Transverse colon (tissue), 4 donors: ENCODE results near the gene CECR2. TPM values are rescaled to one million over a fixed set of nuclear protein-coding genes. Genes with fewer than 3 reads are reported as not detected.

Experiments used
- DNase-seq: peaks from one replicate; pipeline ENCODE4 v3.0.0-alpha.2; 2019
- H3K27ac ChIP-seq, 4 donors: fragments of 200-600 bp; sonication (generic); 2 replicates each; pipeline ENCODE4 v1.5.1; 2016 to 2018; ENCODE audit warnings: inconsistent platforms in 4 of 4
- H3K27me3 ChIP-seq: fragments of 200-600 bp; sonication (generic); 2 replicates; pipeline ENCODE4 v1.5.1; 2017; ENCODE audit warnings: inconsistent platforms
- H3K36me3 ChIP-seq, 4 donors: fragments of 200-600 bp; sonication (generic); 2 replicates each; pipeline ENCODE4 v1.5.1; 2017 to 2019; ENCODE audit warnings: inconsistent platforms in 4 of 4
- H3K4me1 ChIP-seq, 4 donors: fragments of 200-600 bp; sonication (generic); 2 replicates each; pipeline ENCODE4 v1.5.1; 2017 to 2020; ENCODE audit warnings: inconsistent platforms in 4 of 4
- H3K4me3 ChIP-seq, 4 donors: fragments of 200-600 bp; sonication (generic); 1 replicate in 1 of 4; 2 replicates in 3 of 4; pipeline versions ENCODE4 v1.5.1 to v1.6.1; 2017 to 2019; ENCODE audit warnings: inconsistent platforms in 4 of 4
- H3K9me3 ChIP-seq, 2 donors: fragments of 200-600 bp; sonication (generic); 2 replicates each; pipeline ENCODE4 v1.5.1; 2017 to 2019; ENCODE audit warnings: inconsistent platforms in 2 of 2
- EP300 ChIP-seq: sonication (generic); formaldehyde crosslinking; IDR thresholded peaks from one replicate; pipeline ENCODE4 v1.6.1; 2017; ENCODE audit warnings: antibody characterized with exemption, low read depth
- POLR2A ChIP-seq: fragments of 450-650 bp; IDR thresholded peaks from one replicate; pipeline ENCODE4 v1.6.1; 2016; ENCODE audit warnings: antibody characterized with exemption, mild to moderate bottlenecking, moderate library complexity
- POLR2AphosphoS5 ChIP-seq, 3 donors: sonication (generic); formaldehyde crosslinking; IDR thresholded peaks; one replicate each; pipeline ENCODE4 v1.6.1; 2016; ENCODE audit warnings: antibody characterized with exemption in 3 of 3
- WGBS, 2 donors: methylation state at CpG; one replicate each; pipeline ENCODE4 v1.1.5; 2018; ENCODE audit warnings: low coverage in 1 of 2; 5-methylcytosine and 5-hydroxymethylcytosine counted together
- in situ Hi-C, 4 donors: fragments of 200-750 bp; cut with MboI; loops; one replicate each; pipeline versions ENCODE4 v1.15.0 to v1.15.1; 2017; ENCODE audit warnings: low sequenced_read_pairs in 3 of 4, low pct_ligation_motif_present in 1 of 4, low pct_unique_long_range_greater_than_20kb in 1 of 4
- intact Hi-C: fragments of 100-400 bp; cut with DNase I; formaldehyde crosslinking; loops from one replicate; pipeline ENCODE4 v1.15.1; 2023; ENCODE audit warnings: low total_unique reads
- total RNA-seq, 4 donors: library from RNA; depleted of rRNA; stranded (reverse); fragments of >200 nt; gene quantifications; one replicate each; pipeline ENCODE4 v1.1.0, GENCODE V29; 2016
- TF ChIP-seq, protein P1 (sequence below), 5 experiments: fragments of 200-600 bp in 3 of 5; fragments of 450-650 bp in 2 of 5; sonication (generic) in 3 of 5; IDR thresholded peaks; 1 replicate in 2 of 5; 2 replicates in 3 of 5; pipeline ENCODE4 v1.5.1; 2016 to 2017; ENCODE audit warnings: antibody characterized with exemption in 5 of 5, inconsistent platforms in 3 of 5, mild to moderate bottlenecking in 2 of 5, moderate library complexity in 1 of 5

CECR2 gene
- total RNA-seq, result under 1 TPM in 3 of 4 donors, not detected in 1; 0.14 to 0.64 (median 0.60) TPM

DNA sequence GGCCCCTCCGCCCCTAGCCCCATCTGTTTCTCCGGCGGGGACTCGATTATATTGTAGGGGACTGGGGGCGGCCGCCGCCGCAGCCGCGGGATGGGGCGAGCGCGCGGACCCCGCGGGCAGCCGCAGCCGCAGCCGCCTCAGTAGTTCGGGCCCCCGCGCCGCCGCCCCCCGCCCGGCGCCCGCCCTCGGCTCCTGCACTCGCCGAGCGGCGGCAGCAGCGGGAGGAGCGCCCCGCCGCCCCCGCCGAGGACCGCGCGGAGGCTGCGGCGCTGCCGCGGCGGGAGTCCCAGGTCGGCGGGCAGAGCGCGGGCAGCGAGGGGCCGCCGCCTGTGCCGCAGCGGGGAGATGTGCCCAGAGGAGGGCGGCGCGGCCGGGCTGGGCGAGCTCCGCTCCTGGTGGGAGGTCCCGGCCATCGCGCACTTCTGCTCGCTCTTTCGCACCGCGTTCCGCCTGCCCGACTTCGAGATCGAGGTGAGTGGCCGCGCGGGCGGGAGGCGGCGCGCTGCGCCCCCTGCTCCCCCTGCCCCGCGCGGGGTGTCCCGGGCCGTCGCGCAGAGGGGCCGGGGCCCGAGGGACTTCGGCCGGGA is at the start of gene CECR2:
Gene CECR2, plus strand, starts transcription at position 22 of the 587 bp plus-strand sequence. Its CDS starts 324 bp downstream, at position 346.
- in situ Hi-C loops, result loop anchor here in 1 of 4 donors (25.0 kb wide), 1 partner anchor 307 kb away; no protein-coding TSS in a partner anchor

GRCh38 chr22:17319546-17319945 is 49.7 kb upstream of the CECR2 start:
- Histone ChIP-seq H3K36me3 (no peaks in the 10 kb centered on the region), H3K4me3 (no peak overlapping the region), H3K9me3 (no peaks in the 10 kb centered on the region), H3K27ac (no peak overlapping the region), H3K4me1 (no peaks in the 10 kb centered on the region), H3K27me3 (no peaks in the 10 kb centered on the region)
- no peak for DNase-seq
- TF ChIP-seq POLR2A (no peak), EP300 (no peak), POLR2AphosphoS5 (IDR thresholded peaks at IDR 0.05) (no peak)
- TF ChIP-seq, protein P1, sequence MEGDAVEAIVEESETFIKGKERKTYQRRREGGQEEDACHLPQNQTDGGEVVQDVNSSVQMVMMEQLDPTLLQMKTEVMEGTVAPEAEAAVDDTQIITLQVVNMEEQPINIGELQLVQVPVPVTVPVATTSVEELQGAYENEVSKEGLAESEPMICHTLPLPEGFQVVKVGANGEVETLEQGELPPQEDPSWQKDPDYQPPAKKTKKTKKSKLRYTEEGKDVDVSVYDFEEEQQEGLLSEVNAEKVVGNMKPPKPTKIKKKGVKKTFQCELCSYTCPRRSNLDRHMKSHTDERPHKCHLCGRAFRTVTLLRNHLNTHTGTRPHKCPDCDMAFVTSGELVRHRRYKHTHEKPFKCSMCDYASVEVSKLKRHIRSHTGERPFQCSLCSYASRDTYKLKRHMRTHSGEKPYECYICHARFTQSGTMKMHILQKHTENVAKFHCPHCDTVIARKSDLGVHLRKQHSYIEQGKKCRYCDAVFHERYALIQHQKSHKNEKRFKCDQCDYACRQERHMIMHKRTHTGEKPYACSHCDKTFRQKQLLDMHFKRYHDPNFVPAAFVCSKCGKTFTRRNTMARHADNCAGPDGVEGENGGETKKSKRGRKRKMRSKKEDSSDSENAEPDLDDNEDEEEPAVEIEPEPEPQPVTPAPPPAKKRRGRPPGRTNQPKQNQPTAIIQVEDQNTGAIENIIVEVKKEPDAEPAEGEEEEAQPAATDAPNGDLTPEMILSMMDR (IDR thresholded peaks at IDR 0.05), result no peak
- in situ Hi-C loops (no loop called here), intact Hi-C loops (no loop called here)
- 26 to 48% methylated on average over 5 of the region's 5 CpGs for WGBS, 2 donors

More for the DNA sequence above, at the start of gene CECR2:
- TF ChIP-seq EP300 (no peak), POLR2A (no peak), POLR2AphosphoS5 (IDR thresholded peaks at IDR 0.05) (no peak)
- TF ChIP-seq, protein P1 (IDR thresholded peaks at IDR 0.05), result no peak
- Histone ChIP-seq H3K9me3 (no peaks in the 10 kb centered on the region), H3K4me1 (peaks cover 4 to 25% (median 19%) of the 10 kb centered on the region in 4 donors), H3K4me3 (peak within 1 kb of the TSS; percentile 25 to 47 (median 36)), H3K27ac (peak within 1 kb of the TSS; percentile 31 to 46 (median 40)), H3K36me3 (no peaks in the 10 kb centered on the region), H3K27me3 (peaks cover 95% of the 10 kb centered on the region)
- intact Hi-C loops, result no loop called here
- DNase-seq, result peak; percentile 14
- WGBS, 2 donors, result no CpG with 5 or more reads among the region's 92 CpGs

DNA sequence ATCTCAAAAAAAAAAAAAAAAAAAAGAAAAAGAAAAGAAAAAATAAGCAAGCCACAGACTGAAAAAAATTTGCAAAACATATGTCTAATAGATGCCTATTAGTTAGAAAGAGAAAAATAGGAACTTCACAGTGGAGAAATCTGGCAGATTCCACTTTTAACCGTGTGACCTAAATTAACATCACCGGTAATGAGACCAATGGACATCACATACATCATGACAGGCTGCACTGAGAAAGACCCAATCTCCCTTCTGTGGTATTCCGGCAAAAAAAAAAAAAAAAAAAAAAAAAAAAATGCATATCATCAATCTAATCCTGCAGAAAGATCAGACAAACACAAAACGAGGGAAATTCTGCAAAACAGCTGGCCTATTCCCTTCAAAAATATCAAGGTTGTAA is 46.7 kb upstream of the CECR2 start:
- no peak for DNase-seq
- in situ Hi-C loops (no loop called here), intact Hi-C loops (no loop called here)
- Histone ChIP-seq H3K27ac (no peak overlapping the region), H3K9me3 (no peaks in the 10 kb centered on the region), H3K27me3 (no peaks in the 10 kb centered on the region), H3K4me1 (no peaks in the 10 kb centered on the region), H3K36me3 (no peaks in the 10 kb centered on the region), H3K4me3 (no peak overlapping the region)
- no peak for TF ChIP-seq POLR2A
- no peak for TF ChIP-seq POLR2AphosphoS5 (IDR thresholded peaks at IDR 0.05)
- TF ChIP-seq, protein P1 (IDR thresholded peaks at IDR 0.05), result no peak
- TF ChIP-seq EP300, result no peak
- 53 to 78% methylated on average over 3 to 4 of the region's 4 CpGs for WGBS, 2 donors

GRCh38 chr22:17331690-17332089 is 37.6 kb upstream of the CECR2 start:
- H3K9me3 ChIP-seq, result no peaks in the 10 kb centered on the region
- no peaks in the 10 kb centered on the region for H3K27me3 ChIP-seq
- WGBS, 2 donors, result 79 to 88% methylated on average over 4 to 9 of the region's 9 CpGs
- no peak overlapping the region for H3K4me3 ChIP-seq
- in situ Hi-C loops, result loop anchor here in 1 of 4 donors (25.0 kb wide), 1 partner anchor 94 kb away; no protein-coding TSS in a partner anchor
- no peak for DNase-seq
- intact Hi-C loops, result no loop called here
- H3K36me3 ChIP-seq, result no peaks in the 10 kb centered on the region
- TF ChIP-seq EP300 (no peak), POLR2AphosphoS5 (IDR thresholded peaks at IDR 0.05) (no peak), POLR2A (no peak)
- TF ChIP-seq, protein P1 (IDR thresholded peaks at IDR 0.05), result no peak
- no peak overlapping the region for H3K27ac ChIP-seq
- no peaks in the 10 kb centered on the region for H3K4me1 ChIP-seq
